ENCODE measurements around the gene CCDC170.
A peak's percentile ranks its signal among the peaks of the same experiment; 100 is the strongest.

Gene CCDC170

GRCh38 chr6:151499551-151499950 is 5.7 kb downstream of the CCDC170 start:
- H3K4me3 ChIP-seq (ENCODE audit: control insufficient read depth, low read depth, low read length), result no peak overlapping the region
- no peak for TF ChIP-seq CTCF (conservative IDR thresholded peaks at IDR 0.05; ENCODE audit: control insufficient read depth, insufficient read depth, low read depth, low read length)
- DNase-seq (ENCODE audit: low read depth), result no peak

- no peak overlapping the region for H3K4me3 ChIP-seq (ENCODE audit: control insufficient read depth, low read depth, low read length)
- TF ChIP-seq CTCF (conservative IDR thresholded peaks at IDR 0.05; ENCODE audit: control insufficient read depth, insufficient read depth, low read depth, low read length), result no peak
- no peak for DNase-seq (ENCODE audit: low read depth)
Observed at GRCh38 chr6:151501511-151502136, 7.8 kb downstream of the CCDC170 start.

- no peak overlapping the region for H3K4me3 ChIP-seq (ENCODE audit: control insufficient read depth, low read depth, low read length)
- no peak for TF ChIP-seq CTCF (conservative IDR thresholded peaks at IDR 0.05; ENCODE audit: control insufficient read depth, insufficient read depth, low read depth, low read length)
- peak; percentile 63 for DNase-seq (ENCODE audit: low read depth)
Observed at GRCh38 chr6:151502499-151502898, 8.7 kb downstream of the CCDC170 start.

GRCh38 chr6:151506761-151507160 is 12.9 kb downstream of the CCDC170 start:
- TF ChIP-seq CTCF (conservative IDR thresholded peaks at IDR 0.05; ENCODE audit: control insufficient read depth, insufficient read depth, low read depth, low read length), result no peak
- H3K4me3 ChIP-seq (ENCODE audit: control insufficient read depth, low read depth, low read length), result no peak overlapping the region
- DNase-seq (ENCODE audit: low read depth), result no peak

- H3K4me3 ChIP-seq (ENCODE audit: control insufficient read depth, low read depth, low read length), result no peak overlapping the region
- no peak for TF ChIP-seq CTCF (conservative IDR thresholded peaks at IDR 0.05; ENCODE audit: control insufficient read depth, insufficient read depth, low read depth, low read length)
- no peak for DNase-seq (ENCODE audit: low read depth)
Observed at GRCh38 chr6:151509048-151509447, 15.2 kb downstream of the CCDC170 start.

GRCh38 chr6:151512481-151512880 is 18.7 kb downstream of the CCDC170 start:
- TF ChIP-seq CTCF (conservative IDR thresholded peaks at IDR 0.05; ENCODE audit: control insufficient read depth, insufficient read depth, low read depth, low read length), result no peak
- no peak for DNase-seq (ENCODE audit: low read depth)

More at GRCh38 chr6:151512481-151512880, 18.7 kb downstream of the CCDC170 start:
- H3K4me3 ChIP-seq (ENCODE audit: control insufficient read depth, low read depth, low read length), result no peak overlapping the region

All from fibroblast of mammary gland (primary cell).